Dendritic cell treated with granulocyte-macrophage colony-stimulating factor and Interleukin-4, amounts not matched to agents 40 ng/mL and 50 ng/mL, for 4 days (primary cell): ENCODE data around the gene HMCN1.
"Not testable (repeated sequence)": the region's sequence is repeated elsewhere in the genome, so short reads cannot be mapped to it uniquely, and the experiment has no call there.

ENCODE experiments used
- H3K27ac Mint-ChIP-seq: one replicate; pipeline ENCODE4 v1.8.0; 2022; ENCODE audit warnings: mild to moderate bottlenecking, mixed read lengths
- H3K27me3 Mint-ChIP-seq: one replicate; pipeline ENCODE4 v1.8.0; 2022; ENCODE audit warnings: mild to moderate bottlenecking, mixed read lengths
- H3K36me3 Mint-ChIP-seq: one replicate; pipeline ENCODE4 v1.8.0; 2022; ENCODE audit warnings: low read depth, mixed read lengths
- H3K4me1 Mint-ChIP-seq: one replicate; pipeline ENCODE4 v1.8.0; 2022; ENCODE audit warnings: low read depth, mixed read lengths
- H3K4me3 Mint-ChIP-seq: one replicate; pipeline ENCODE4 v1.8.0; 2022; ENCODE audit warnings: mild to moderate bottlenecking, moderate library complexity, mixed read lengths
- H3K9me3 Mint-ChIP-seq: one replicate; pipeline ENCODE4 v1.8.0; 2022; ENCODE audit warnings: mixed read lengths
- intact Hi-C: fragments of 100-400 bp; cut with micrococcal nuclease; formaldehyde crosslinking; loops from one replicate; pipeline ENCODE4 v1.15.0; 2022

HMCN1 gene

GRCh38 chr1:185861630-185862029, 127.4 kb downstream of the HMCN1 start:
- no peaks in the 10 kb centered on the region for H3K36me3 Mint-ChIP-seq
- H3K27ac Mint-ChIP-seq = no peak overlapping the region
- H3K4me1 Mint-ChIP-seq = no peaks in the 10 kb centered on the region
- no peaks in the 10 kb centered on the region for H3K27me3 Mint-ChIP-seq
- intact Hi-C loops = no loop called here
- H3K4me3 Mint-ChIP-seq = no peak overlapping the region
- no peaks in the 10 kb centered on the region for H3K9me3 Mint-ChIP-seq

DNA sequence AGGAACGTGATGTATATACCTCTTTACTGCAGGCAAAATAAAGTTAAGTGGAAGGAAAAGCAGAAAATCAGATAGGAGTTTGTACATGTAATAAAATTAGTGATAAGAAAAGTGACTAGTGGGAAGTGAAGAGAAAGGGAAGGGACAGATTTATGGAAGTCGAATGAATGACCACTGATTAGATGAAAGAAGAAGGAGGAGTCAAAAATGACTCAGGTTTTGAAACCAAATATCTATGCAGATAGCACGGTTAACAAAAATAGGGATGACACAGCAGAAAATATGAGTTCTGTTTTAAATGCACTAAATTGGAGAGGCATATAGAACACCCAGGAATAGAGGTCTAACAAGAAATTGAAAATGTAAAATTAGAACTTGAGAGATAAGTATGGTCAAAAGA, 128.0 kb downstream of the HMCN1 start:
- Mint-ChIP-seq H3K9me3 (peaks cover 3% of the 10 kb centered on the region), H3K27me3 (no peaks in the 10 kb centered on the region), H3K27ac (no peak overlapping the region), H3K4me1 (no peaks in the 10 kb centered on the region), H3K4me3 (no peak overlapping the region), H3K36me3 (no peaks in the 10 kb centered on the region)
- intact Hi-C loops = no loop called here

GRCh38 chr1:185864331-185864730, 130.1 kb downstream of the HMCN1 start:
- no peak overlapping the region for H3K4me3 Mint-ChIP-seq
- intact Hi-C loops = no loop called here
- H3K27me3 Mint-ChIP-seq = no peaks in the 10 kb centered on the region
- H3K4me1 Mint-ChIP-seq = no peaks in the 10 kb centered on the region
- H3K36me3 Mint-ChIP-seq = no peaks in the 10 kb centered on the region
- H3K27ac Mint-ChIP-seq = no peak overlapping the region
- peaks cover 9% of the 10 kb centered on the region for H3K9me3 Mint-ChIP-seq

DNA sequence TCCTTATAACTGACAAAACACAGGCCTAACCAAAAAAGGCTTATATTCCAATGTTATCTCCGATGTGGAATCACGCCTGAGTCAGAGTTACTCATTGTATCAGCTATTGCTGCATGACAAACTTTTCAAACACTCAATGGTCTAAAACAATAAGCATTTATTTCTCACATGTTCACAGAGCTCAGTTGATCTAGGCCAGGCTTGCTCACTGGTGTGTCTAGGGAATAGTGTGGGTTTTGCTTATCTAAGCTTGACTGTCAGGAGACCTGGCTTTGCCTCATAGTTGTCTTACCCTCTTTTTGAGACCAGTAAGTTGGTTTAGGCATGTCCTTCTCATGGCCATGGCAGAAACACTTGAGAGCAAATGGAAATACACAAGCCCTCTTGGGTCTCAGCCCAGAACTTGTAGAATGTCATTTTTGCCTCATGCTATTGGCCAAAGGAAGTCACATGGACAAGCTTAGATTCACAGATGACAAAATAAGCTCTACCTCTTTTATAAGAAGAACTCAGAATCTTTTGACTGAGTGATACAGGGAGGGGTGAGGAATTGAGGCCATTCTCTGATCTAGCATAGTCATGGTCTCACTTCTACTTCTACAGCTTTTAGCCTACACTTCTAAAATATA, 130.8 kb downstream of the HMCN1 start:
- Mint-ChIP-seq H3K36me3 (no peaks in the 10 kb centered on the region), H3K4me3 (no peak overlapping the region), H3K9me3 (peaks cover 9% of the 10 kb centered on the region), H3K4me1 (no peaks in the 10 kb centered on the region), H3K27ac (no peak overlapping the region), H3K27me3 (no peaks in the 10 kb centered on the region)
- intact Hi-C loops = no loop called here

DNA sequence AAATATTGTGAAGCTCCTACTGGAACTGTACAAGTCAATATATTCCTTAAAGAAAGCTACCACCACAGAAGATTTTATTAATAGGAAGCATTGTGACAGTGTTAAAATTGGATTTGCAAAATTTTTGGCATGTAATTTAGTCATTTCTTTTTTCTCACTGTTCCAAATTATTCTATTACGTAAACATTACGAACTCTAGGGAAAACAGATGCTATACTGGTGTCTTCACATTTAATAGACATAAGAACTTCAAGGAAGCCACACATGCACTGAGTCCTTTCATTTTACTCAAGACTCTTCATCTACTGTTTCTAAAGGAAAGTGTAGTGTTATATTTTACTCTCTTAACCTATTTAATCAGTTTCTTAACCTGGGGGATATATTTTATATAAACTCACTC, 135.4 kb downstream of the HMCN1 start:
- H3K27ac Mint-ChIP-seq = no peak overlapping the region
- intact Hi-C loops = no loop called here

GRCh38 chr1:185871627-185872150, 137.5 kb downstream of the HMCN1 start:
- Mint-ChIP-seq H3K4me1 (no peaks in the 10 kb centered on the region), H3K36me3 (no peaks in the 10 kb centered on the region), H3K9me3 (peaks cover 9% of the 10 kb centered on the region), H3K4me3 (no peak overlapping the region), H3K27me3 (no peaks in the 10 kb centered on the region), H3K27ac (no peak overlapping the region)
- intact Hi-C loops = no loop called here

More for the DNA sequence above, 135.4 kb downstream of the HMCN1 start:
- Mint-ChIP-seq H3K4me1 (no peaks in the 10 kb centered on the region), H3K36me3 (no peaks in the 10 kb centered on the region), H3K4me3 (no peak overlapping the region), H3K27me3 (no peaks in the 10 kb centered on the region), H3K9me3 (peaks cover 9% of the 10 kb centered on the region)

DNA sequence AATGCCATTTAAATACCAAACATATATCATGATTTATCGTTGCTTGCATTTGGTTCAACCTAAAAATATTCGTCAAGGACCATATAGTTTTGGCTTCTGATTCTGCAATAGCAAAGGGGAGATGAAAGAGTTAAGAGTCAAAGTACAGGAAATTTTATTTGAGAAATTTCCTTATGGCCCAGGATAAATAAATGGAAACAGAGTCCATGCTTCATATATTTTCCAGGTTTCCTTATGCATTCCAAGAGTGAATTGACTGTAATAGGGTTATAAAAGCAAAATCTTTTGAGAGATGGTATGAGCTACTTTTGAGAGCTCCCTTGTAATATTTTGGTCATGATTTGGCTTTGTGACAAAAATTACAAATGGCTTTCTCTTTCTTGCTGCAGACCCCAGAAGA, 140.1 kb downstream of the HMCN1 start:
- H3K9me3 Mint-ChIP-seq = peaks cover 10% of the 10 kb centered on the region
- intact Hi-C loops = no loop called here

GRCh38 chr1:185880330-185880729, 146.1 kb downstream of the HMCN1 start:
- no peak overlapping the region for H3K4me3 Mint-ChIP-seq
- H3K9me3 Mint-ChIP-seq = peaks cover 19% of the 10 kb centered on the region
- H3K4me1 Mint-ChIP-seq = no peaks in the 10 kb centered on the region
- intact Hi-C loops = no loop called here
- H3K27me3 Mint-ChIP-seq = no peaks in the 10 kb centered on the region
- no peak overlapping the region for H3K27ac Mint-ChIP-seq
- no peaks in the 10 kb centered on the region for H3K36me3 Mint-ChIP-seq

More for the DNA sequence above, 140.1 kb downstream of the HMCN1 start:
- Mint-ChIP-seq H3K36me3 (no peaks in the 10 kb centered on the region), H3K4me3 (no peak overlapping the region), H3K27me3 (no peaks in the 10 kb centered on the region), H3K27ac (no peak overlapping the region), H3K4me1 (no peaks in the 10 kb centered on the region)

DNA sequence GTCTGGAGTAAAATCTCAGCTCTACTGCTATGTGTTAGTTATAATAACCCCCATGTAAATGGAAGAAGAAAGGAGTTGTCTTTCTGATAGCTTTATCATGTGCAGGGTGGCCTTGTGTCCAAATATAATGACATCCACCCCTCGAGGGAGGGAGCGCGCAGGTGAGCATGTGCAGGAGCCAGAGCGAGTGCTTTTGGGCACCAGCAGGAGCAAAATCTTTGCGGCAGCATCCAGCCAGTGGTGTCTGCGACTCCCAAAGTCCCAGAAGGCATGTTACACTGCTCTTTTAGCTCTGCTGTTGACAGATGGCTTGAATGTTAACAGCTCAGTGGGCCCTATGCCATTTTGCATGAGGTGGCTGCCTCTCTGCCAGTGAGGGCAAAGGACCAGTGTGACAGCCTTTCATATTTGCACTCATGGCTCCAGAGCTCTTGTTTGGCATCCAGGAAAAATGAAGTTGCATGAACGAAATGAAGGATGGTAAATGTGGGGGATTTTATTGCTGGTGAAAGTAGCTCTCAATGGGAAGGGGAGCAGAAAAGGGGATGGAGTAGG, 146.7 kb downstream of the HMCN1 start:
- Mint-ChIP-seq H3K9me3 (peaks cover 19% of the 10 kb centered on the region), H3K4me3 (no peak overlapping the region), H3K27ac (no peak overlapping the region), H3K36me3 (no peaks in the 10 kb centered on the region), H3K4me1 (no peaks in the 10 kb centered on the region), H3K27me3 (no peaks in the 10 kb centered on the region)
- intact Hi-C loops = no loop called here

DNA sequence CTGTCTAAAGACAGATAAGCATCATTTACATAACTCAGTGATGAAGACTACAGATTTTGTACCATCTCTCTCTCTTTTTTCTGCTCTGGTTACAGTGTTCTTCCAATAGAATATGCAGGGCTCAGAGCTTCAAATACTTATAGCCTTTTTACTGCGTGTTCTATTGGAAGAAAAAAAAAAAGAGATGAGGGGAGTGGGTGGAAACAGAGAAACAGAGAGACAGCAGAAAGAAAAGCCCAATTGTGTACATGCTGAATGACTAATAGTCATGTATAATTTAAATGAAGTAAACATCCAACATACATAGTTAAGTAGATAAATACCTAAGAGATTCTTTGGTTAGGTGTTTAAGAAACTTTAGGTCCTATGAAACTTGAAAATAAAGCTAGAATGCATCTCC, 151.9 kb downstream of the HMCN1 start:
- no peaks in the 10 kb centered on the region for H3K27me3 Mint-ChIP-seq
- no peaks in the 10 kb centered on the region for H3K4me1 Mint-ChIP-seq
- H3K4me3 Mint-ChIP-seq = no peak overlapping the region
- no peaks in the 10 kb centered on the region for H3K36me3 Mint-ChIP-seq
- intact Hi-C loops = no loop called here
- H3K9me3 Mint-ChIP-seq = peaks cover 18% of the 10 kb centered on the region
- H3K27ac Mint-ChIP-seq = no peak overlapping the region

- Mint-ChIP-seq H3K36me3 (no peaks in the 10 kb centered on the region), H3K27me3 (no peaks in the 10 kb centered on the region), H3K4me3 (no peak overlapping the region), H3K4me1 (no peaks in the 10 kb centered on the region), H3K9me3 (peaks cover 21% of the 10 kb centered on the region), H3K27ac (no peak overlapping the region)
- intact Hi-C loops = no loop called here
Measured at GRCh38 chr1:185886671-185887070, 152.5 kb downstream of the HMCN1 start.

DNA sequence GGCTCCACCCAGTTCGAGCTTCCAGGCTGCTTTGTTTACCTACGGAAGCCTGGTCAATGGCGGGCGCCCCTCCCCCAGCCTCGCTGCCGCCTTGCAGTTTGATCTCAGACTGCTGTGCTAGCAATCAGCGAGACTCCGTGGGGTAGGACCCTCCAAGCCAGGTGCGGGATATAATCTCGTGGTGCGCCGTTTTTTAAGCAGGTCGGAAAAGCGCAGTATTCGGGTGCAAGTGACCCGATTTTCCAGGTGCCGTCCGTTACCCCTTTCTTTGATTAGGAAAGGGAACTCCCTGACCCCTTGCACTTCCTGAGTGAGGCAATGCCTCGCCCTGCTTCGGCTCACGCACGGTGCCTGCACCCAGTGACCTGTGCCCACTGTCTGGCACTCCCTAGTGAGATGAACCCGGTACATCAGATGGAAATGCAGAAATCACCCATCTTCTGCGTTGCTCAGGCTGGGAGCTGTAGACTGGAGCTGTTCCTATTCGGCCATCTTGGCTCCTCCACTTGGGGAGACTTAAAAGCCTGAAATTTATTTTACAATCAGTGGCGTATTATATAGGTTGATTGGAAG, 158.7 kb downstream of the HMCN1 start:
- H3K4me1 Mint-ChIP-seq, H3K27ac Mint-ChIP-seq, H3K36me3 Mint-ChIP-seq, H3K27me3 Mint-ChIP-seq, intact Hi-C loops, H3K4me3 Mint-ChIP-seq: not testable (repeated sequence)
- peaks cover 28% of the 10 kb centered on the region for H3K9me3 Mint-ChIP-seq

- intact Hi-C loops = no loop called here
- Mint-ChIP-seq H3K4me1 (no peaks in the 10 kb centered on the region), H3K4me3 (no peak overlapping the region), H3K36me3 (no peaks in the 10 kb centered on the region), H3K27me3 (no peaks in the 10 kb centered on the region), H3K9me3 (peaks cover 29% of the 10 kb centered on the region), H3K27ac (no peak overlapping the region)
Measured at GRCh38 chr1:185894791-185895190, 160.6 kb downstream of the HMCN1 start.

- no peaks in the 10 kb centered on the region for H3K27me3 Mint-ChIP-seq
- no peaks in the 10 kb centered on the region for H3K4me1 Mint-ChIP-seq
- no peaks in the 10 kb centered on the region for H3K36me3 Mint-ChIP-seq
- peaks cover 24% of the 10 kb centered on the region for H3K9me3 Mint-ChIP-seq
- intact Hi-C loops = no loop called here
- no peak overlapping the region for H3K27ac Mint-ChIP-seq
- no peak overlapping the region for H3K4me3 Mint-ChIP-seq
Measured at GRCh38 chr1:185895208-185895900, 161.2 kb downstream of the HMCN1 start.
